Measurements from ENCODE around the gene MIB2.
A peak's percentile ranks its signal among the peaks of the same experiment; 100 is the strongest.
"Not testable (repeated sequence)": the region's sequence is repeated elsewhere in the genome, so short reads cannot be mapped to it uniquely, and the experiment has no call there.

MIB2 gene

DNA sequence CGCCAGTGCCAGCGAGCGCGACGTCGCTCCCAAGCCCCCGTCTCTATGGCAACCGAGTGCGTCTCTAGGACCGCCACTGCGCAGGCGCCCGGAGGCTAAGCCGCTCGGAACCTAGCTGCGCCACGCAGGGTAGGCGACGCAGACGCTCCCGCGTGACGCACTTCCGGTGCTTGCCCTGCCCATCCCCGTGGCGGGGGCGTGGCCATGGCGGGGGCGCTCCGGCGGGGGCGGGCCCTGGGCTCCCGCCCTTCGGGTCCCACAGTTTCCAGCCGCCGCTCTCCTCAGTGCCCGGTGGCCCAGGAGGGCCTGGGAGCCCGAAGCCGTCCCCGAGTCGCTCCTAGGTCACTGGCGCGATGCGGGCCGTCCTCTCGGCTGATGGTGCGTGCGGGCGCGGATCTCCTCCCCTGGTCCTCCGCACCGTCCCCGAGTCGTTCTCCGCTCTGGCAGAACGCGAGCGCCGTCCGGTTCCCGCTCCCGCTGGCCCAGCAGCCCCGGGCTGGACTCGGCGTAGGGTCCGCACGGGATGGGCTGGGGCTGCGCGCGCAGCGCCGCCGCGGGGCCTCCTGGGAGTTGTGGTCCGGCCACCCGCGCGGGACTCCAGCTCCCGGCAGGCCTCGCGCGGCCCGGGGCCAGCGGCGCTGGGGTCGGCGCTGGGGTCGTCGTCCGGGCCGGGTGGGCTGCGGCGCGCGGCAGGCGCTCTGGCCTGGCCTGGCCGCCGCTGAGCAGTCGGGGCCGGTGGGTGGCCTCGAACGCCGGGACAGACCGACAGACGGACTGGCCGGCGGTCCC, at the start of gene MIB2:
Gene MIB2, plus strand, starts transcription at position 245 of the 789 bp plus-strand sequence. CDS start 7,953 bp downstream, outside the sequence.
- peak; percentile 95 to 97 (median 95) for DNase-seq (ENCODE audit: low read depth in 2 of 3, low spot score in 1 of 3)

DNA sequence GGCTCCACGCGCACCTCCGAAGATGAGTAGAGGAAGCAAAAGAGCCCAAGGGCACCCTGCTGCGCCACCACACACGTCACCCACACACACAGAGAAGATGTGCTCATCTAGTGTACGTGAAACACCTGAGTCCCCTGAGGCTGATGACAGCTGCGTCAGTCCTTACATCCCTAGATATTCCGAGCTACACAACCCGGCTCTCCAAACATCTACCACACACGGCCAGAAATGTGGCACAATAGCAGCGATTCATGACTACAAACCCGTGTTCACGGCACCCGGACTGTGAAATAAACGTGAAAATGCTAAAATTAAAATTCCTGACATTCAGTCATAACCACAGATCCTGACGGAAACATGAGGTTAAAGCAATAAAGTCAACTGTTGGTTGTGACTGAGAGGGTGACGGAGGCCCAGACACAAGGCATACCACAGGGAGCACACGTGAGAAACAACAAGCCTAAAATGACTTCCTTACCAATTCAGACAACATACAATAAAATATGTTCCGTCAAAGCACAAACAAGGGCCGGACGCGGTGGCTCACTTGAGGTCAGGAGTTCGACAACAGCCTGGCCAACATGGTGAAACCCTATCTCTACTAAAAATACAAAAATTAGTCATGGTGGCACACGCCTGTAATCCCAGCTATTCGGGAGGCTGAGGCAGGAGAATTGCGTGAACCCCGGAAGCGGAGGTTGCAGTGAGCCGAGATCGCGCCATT, 48.0 kb upstream of the MIB2 start:
- DNase-seq (ENCODE audit: low read depth in 2 of 3, low spot score in 1 of 3), result no peak

DNA sequence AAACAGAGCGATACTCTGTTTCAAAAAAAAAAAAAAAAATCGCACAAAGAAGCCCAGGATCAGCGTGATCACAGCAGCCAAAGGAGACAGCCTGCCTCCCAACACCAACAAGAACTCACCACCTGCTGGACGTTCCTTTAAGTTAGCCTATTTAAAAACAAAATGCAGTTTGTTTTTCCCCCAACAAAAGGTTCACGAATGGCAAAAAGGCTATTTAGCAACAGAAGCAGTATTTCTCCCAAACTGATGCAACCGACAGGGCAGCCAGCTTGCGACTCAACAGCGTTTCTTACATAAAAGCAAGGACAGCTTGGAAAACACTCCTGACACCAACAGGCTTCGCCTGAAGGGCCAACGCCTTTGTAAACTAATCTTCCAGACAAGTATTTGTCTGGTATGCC, 47.4 kb upstream of the MIB2 start:
- DNase-seq (ENCODE audit: low read depth in 2 of 3, low spot score in 1 of 3), result no peak

DNA sequence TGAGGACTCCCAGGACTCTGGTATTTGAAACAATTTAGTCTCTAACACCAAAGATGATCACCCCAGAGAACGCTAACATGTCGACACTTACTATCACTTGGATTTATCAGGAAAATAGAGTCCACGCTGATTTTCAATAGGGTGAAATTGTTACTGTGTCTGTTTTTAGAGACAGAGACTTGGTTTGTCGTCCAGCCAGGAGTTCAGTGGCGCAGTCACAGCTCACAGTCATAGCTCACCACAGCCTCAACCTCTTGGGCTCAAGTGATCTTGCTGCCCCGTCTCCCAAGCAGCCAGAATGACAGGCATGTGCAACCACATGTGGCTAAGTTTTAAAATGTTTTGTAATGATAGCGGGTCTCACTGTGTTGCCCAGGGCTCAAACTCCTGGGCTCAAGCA, 46.0 kb upstream of the MIB2 start:
- no peak for DNase-seq (ENCODE audit: low read depth in 2 of 3, low spot score in 1 of 3)

DNA sequence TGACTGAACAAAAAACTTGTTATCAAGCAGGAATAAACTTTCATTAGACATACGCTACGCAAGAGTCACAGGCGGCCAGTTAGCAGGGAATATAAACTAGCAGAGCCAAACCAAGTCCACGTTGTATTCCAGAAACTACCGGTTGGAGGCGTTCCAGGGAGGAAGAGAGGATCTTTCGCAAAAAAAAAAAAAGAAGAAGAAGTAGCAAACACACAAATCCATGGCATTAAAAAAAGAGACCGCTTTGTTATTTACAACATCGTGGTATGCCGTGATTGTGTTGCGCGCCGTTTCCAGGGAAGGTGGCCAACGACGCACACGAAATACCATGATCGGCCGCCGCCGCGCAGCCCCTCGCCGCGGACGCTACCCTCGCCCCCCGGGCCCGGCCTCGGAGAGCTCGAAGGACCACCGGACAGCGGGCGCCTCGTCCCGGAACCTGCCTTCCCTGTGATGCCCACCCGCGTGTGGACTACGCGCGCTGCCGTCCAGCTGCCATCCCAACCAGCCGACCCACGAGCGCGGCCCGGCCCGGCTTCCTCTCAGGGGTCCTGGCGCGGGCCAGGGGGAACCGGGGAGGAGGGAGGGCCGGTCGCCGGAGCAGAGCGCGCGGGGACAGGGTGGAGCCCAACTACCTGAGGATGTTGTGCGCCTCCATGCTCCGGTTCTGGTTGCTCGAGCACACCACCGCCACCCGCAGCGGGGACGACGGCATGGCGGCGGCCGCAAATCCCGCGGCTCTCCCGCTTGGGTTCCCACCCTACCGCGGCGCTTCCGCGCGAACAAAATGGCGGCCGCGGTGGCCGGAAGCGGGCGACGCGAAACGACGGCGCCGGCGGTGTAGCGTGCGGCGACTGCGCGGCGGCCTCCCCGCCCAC, 41.2 kb upstream of the MIB2 start:
- DNase-seq (ENCODE audit: low read depth in 2 of 3, low spot score in 1 of 3), result peak; percentile 38 to 64 (median 53)

DNA sequence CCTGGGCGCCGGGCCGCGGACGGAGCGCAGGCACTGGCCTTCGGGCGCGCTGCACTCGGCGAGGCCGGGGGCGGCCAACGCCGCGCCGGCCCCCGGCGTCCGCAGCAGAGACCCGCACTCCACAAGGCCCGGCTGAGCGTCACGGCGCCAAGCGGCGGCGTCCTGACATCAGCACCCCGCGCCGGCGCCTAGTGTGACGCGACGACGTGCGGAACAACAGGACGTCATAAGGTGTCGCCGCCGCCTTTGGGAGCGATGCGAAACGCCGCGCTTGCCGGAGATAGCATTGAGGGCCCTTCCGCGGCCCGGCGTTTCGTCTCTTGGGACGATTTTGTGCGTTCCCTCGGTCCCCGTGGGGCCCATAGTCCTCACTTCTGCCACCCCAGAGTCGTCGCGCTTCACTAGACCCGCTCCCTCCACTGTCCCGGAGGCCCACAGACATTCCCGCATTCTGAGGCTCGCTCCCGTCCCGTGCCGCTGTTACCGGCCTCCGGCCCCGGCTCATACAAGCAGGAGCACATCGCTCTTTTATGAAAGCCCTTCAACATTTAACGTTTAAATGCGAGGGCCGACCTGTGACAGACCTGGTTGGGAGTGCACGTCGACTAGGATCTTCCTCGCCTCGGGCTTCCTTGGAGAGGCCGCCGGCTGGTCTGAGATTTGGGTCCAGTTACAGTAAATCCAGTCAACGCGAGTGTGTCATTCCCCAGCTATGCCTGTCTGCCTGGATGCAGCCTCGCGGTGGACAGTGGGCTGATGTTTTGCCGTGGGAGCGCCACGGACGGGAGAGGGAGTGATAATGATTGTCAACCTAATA, 40.4 kb upstream of the MIB2 start, which contains the start of gene SSU72:
Gene SSU72, minus strand, starts transcription at position 143 of the 817 bp plus-strand sequence. CDS start 306 bp downstream, outside the sequence.
- peak; percentile 84 to 94 (median 88) for DNase-seq (ENCODE audit: low read depth in 2 of 3, low spot score in 1 of 3)

DNA sequence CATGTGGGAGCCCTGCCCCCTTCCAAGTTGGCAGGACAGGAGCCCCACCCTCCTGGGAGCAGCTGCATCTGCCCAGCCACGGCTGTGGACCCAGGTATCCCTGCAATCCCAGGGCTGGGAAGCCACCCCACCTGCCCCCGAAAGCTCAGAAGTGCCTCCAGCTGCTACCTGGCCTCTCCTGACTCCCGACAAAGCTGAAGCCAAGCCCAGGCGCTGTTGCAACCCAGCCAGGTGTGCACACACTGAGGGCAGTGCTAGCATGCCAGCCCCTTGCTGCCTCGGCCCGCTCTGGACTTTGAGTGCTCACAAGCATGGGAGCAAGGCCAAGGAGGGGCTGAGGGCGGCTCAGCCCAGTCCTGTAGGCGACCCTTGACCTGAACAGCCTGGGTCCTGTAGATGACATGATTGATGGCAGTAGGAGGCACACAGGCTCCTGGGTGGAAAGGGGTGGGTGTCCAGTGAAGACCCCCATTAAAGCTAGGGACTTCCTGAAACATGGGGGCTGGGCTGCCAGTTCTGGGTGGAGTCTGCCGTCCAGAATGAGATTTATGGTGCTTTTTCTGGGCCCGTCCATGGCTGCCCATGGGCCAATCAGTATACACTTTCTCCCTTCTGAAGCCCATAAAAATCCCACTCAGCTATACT, 37.8 kb upstream of the MIB2 start:
- no peak for DNase-seq (ENCODE audit: low read depth in 2 of 3, low spot score in 1 of 3)

DNA sequence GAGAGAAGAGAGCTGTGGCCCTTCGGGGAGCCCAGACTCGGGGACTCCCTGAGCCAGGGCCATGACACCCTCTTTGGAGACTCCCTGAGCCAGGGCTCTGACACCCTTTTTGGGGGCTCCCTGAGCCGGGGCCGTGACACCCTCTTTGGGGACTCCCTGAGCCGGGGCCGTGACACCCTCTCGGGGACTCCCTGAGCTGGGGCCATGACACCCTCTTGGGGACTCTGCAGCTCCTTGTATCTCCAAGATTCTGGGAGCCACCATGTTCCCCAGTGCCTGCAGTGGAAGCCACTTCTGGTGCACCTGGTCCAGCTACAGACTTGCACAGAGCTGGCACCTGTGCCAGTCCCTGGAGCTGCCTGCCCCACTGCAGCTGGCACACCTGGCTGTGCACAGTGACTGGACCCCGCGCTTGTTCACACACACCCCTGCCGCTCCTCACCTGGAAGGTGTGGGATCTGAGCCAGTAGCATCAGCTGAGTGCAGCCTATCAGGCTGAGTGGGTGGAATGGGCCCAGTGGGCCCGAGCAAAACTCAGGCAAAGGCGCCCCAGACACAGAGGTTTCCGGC, 36.8 kb upstream of the MIB2 start:
- DNase-seq (ENCODE audit: low read depth in 2 of 3, low spot score in 1 of 3), result no peak

DNA sequence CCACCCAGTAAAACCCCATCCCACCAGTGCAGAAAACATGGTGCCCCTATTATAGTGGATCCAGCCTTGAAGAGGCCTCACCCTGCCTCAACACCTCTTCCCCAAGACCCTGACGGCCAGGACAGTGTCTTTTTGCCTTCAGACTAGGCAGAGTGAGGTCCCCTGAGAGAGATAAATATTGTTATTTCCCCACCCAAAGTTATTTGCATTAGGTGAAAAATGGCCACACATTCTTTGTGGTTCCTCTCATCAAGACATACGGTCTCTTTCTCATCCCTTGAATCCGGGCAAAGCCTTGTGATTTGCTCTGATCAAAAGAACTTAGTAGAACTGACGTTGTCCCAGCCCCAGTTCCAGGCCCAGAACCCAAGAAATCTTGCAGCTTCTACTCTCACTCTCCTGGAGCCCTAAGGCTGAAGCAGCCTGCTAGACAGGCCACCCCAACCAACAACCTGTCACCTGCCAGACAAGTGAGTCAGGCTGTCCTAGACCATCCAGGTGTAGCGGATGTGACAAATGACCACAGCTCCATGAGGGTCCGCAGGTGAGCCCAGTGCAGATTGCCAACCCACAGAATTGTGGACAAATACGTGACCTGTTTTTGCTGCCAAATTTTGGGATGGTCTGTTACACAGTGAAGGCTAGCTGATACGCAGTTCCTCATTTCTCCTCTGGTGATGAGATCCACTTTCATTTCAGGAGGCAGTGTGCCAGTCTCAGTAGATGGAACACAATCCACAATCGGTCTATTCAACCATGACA, 32.5 kb upstream of the MIB2 start:
- no peak for DNase-seq (ENCODE audit: low read depth in 2 of 3, low spot score in 1 of 3)

DNA sequence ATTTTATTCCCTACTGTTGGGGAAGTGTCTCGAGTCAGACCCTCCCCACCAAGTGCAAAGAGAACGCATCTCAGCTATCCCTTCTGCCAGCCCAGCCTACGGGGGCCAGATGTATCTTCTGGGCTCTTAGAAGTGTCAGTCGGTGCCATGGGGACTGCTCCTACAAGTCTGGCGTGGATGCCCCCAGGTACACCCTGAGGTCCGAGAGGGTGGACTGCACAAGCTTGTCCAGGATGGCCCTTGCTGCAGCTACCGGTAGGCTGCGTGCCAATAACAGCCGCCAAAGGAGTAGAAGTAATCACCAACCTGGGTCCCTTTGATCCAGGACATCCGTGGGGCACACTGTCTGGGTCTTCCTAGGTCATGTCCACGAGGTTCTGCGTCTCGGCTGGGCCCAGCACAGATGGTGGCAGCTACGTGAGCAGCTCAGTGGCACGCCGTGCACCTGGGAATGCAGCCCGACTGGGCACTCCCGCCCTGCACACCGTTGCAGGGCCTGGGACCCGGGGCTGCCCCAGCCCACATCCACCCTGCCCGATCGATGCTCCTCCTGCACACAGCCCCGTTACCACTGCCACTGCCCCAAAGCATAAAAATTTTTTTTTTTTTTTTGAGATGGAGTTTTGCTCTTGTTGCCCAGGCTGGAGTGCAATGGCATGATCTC, 31.8 kb upstream of the MIB2 start:
- no peak for DNase-seq (ENCODE audit: low read depth in 2 of 3, low spot score in 1 of 3)

DNA sequence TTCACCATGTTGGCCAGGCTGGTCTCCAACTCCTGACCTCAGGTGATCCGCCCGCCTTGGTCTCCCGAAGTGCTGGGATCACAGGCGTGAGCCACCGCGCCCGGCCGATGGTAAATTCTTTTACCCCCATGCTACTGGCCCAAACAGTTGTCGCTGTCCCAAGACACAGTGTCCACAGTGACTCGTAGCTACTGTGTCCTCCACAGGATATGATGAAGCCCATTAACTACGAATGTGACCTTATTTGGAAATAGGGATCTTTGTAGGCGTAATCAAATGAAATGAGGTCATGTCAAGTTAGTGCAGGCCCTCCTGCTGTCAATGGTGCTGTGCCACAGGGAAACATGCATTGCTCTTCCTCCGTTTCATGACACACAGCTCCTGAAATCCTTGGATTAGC, 23.8 kb upstream of the MIB2 start:
- DNase-seq (ENCODE audit: low read depth in 2 of 3, low spot score in 1 of 3), result no peak

DNA sequence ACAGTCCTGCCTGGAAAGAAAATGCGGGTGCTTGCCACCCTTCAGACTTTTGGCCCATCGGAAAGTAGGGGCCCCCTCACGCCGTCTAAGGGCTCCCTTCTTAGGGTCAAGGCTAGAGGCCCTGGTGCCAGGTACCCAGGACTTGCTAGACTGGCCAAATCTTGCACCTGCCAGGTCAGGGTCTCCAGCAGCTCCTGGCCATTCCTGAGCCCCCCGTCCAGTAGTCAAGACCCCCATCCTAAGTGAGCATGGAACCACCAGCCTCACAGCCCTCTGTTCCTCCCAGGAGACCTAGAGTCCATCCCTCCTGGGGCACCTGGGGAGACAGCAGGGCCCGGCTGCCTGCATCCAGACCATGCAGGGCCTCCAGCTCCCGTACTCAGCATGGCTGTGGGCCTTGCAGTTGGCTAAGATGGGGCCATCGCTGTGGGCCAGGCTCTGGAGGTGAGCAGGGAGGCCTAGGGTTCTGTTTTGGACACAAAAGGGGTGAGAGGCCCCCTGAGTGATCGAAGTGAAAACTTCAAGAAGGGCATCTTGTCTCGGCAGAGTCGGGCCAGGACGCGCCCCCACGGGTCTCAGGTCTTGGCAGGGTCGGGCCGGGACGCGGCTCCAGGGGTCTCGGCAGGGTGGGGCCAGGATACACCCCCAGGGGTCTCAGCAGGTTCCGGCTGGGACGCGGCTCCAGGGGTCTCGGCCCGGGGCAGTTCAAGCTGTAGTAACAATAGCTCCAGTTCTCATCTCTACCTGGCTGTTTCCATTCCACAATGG, 21.3 kb upstream of the MIB2 start:
- no peak for DNase-seq (ENCODE audit: low read depth in 2 of 3, low spot score in 1 of 3)

DNA sequence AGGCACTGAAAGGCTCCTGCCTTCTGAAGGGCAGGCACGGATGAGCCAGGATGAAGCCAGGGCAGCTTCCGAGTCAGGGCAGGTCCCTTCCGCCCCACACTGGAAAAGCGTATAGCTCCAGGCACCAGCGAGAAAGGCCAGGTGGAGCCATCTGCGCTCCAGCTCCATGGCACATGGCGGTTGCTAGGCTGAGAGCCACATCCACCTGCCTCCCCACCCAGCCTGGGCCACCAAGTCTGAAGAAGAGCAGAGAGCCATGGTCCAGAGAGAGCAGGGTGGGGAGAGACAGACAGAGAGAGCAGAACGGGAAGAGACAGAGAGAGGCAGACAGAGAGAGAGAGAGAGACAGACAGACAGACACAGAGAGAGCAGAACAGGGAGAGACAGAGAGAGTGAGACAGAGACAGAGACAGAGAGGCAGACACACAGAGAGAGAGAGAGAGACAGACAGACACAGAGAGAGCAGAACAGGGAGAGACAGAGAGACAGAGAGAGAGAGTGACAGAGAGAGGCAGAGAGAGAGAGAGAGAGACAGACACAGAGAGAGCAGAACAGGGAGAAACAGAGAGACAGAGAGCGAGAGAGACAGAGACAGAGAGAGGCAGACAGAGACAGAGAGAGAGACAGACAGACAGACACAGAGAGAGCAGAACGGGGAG, 20.6 kb upstream of the MIB2 start:
- no peak for DNase-seq (ENCODE audit: low read depth in 2 of 3, low spot score in 1 of 3)

DNA sequence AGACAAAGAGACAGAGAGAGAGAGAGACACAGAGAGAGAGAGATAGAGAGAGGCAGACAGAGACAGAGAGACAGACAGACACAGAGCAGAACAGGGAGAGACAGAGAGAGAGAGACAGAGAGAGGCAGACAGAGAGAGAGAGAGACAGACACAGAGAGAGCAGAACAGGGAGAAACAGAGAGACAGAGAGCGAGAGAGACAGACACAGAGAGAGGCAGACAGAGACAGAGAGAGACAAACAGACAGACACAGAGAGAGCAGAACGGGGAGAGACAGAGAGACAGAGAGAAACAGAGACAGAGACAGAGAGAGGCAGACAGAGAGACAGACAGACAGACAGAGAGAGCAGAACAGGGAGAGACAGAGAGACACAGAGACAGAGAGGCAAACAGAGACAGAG, 20.0 kb upstream of the MIB2 start:
- DNase-seq (ENCODE audit: low read depth in 2 of 3, low spot score in 1 of 3), result not testable (repeated sequence)

DNA sequence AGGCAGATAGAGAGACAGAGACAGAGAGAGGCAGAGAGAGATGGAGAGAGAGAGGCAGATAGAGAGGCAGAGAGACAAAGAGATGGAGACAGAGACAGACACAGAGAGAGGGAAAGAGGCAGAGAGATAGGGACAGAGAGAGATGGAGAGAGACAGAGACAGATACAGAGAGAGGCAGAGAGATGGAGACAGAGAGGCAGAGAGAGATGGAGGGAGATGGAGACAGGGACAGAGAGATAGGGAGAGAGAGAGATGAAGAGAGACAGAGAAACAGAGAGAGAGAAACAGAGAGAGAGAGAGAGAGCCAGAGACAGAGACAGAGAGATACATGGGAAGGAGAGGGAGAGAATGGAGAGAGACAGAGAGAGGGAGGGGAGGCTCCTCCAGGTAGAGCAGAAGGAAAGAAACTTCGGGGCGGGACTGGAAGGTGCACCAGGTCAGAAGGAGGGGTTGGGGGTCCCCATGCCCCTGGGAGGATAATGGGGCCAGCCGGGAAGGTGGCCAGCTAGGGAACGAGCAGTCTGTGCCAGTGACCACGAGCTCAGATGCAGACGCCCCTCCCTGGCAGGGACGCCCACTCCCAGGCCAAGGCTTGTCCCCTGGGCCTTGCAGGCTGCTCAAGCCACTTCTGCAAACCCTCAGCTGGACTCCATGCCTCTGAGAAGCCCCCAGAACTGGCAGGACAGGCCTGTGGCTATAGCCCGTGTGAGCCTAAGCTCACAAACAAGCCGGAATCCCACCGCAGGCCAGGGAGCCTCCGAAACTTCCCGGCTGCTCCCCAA, 18.6 kb upstream of the MIB2 start:
- no peak for DNase-seq (ENCODE audit: low read depth in 2 of 3, low spot score in 1 of 3)

DNA sequence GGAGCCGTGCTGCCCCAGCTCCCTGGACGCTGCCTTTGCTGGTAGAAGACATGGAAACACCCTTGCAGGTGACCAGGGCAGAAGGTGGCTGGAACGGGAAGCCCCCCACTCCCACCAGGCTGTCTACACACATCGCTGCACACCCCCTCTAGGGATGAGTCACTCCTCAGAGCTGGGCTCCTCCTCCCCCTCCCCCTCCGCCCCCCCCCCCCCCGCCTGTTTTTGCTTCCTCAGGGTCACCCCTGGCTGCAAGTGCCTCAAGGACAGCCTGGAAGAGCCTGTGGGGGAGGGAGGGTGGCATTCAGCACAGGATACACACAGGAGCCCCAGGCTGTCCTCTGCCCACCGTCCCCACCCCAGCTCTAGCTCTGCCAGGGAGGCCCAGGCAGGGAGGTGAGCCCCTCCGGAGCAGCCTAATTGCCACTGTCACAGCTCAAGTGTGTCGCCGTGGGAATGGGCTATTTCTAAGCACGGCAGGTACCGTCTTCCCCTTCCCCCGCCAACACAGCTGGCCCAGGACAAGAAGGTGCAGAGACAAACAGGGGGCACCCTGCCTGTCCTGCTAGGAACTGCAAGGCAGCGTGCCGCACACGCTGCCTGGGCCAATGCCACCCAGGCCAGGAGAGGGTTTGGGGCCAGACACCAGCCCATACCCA, 17.9 kb upstream of the MIB2 start:
- DNase-seq (ENCODE audit: low read depth in 2 of 3, low spot score in 1 of 3), result no peak
